ENCODE results near the gene METTL16. TPM values are rescaled to one million over a fixed set of nuclear protein-coding genes. Genes with fewer than 3 reads are reported as not detected.

The METTL16 gene
- total and polyA plus RNA-seq, 2 of the 4 experiments (the other 2 are of a cell fraction) = 11.8 to 15.4 TPM

DNA sequence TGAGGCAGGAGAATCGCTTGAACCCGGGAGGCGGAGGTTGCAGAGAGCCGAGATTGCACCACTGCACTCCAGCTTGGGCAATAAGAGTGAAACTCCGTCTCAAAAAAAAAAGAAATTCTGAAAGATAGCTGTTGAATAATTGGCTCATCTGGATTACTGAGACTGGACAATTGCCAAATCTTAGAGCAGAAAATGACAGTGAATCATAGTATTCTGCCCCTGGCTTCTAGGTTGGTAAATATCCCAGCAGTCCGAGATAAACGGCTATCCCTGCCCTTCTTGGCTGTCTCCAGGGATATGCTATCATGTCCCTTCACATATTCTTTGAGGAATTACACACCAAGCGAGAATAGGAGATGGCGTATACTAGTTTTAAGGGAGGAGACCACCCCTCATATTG lies 35.5 kb upstream of the METTL16 start:
- H2AK9ac ChIP-seq (replicated peaks; ENCODE audit: low read depth, low read length, poor library complexity) = no peak overlapping the region
- no peak overlapping the region for H3K27ac ChIP-seq (ENCODE audit: insufficient read depth, low read length)
- H3K4ac ChIP-seq (ENCODE audit: low read depth, low read length) = no peak overlapping the region
- H4K8ac ChIP-seq (ENCODE audit: low read depth in 2 of 2, low read length in 2 of 2) = no peak overlapping the region
- dilution Hi-C loops (cut with HindIII; ENCODE audit: low sequenced_read_pairs, unreplicated experiment) = no loop called here
- H2BK20ac ChIP-seq (ENCODE audit: low read depth, low read length) = no peak overlapping the region
- H2BK120ac ChIP-seq (ENCODE audit: low read depth, low read length) = no peak overlapping the region
- H3K9ac ChIP-seq (ENCODE audit: low read depth, low read length) = no peak overlapping the region
- ChIA-PET POLR2A (ENCODE audit: unreplicated experiment) (no interaction called here), CTCF (no interaction called here)
- no peak overlapping the region for H2BK15ac ChIP-seq (ENCODE audit: low read depth, low read length)
- H4K91ac ChIP-seq (ENCODE audit: insufficient read depth, low read depth, low read length) = no peak overlapping the region
- ATAC-seq (ENCODE audit: low read depth) = no peak
- no peak overlapping the region for H3K4me2 ChIP-seq (ENCODE audit: low read depth, low read length)
- BruUV-seq (replicated peaks) = no TSS peak
- in situ Hi-C loops (cut with MboI; ENCODE audit: low sequenced_read_pairs) = no loop called here
- peaks cover 10% of the 10 kb centered on the region for H3K27me3 ChIP-seq (ENCODE audit: control insufficient read depth, insufficient read depth, low read length)
- H3K36me3 ChIP-seq (ENCODE audit: control insufficient read depth, insufficient read depth, low read length) = no peaks in the 10 kb centered on the region
- no peaks in the 10 kb centered on the region for H3K9me3 ChIP-seq (ENCODE audit: control insufficient read depth, insufficient read depth, low read length)
- no peak overlapping the region for H3K14ac ChIP-seq (replicated peaks; ENCODE audit: low read depth, low read length)
- no peaks in the 10 kb centered on the region for H3K79me1 ChIP-seq (ENCODE audit: low read depth in 1 of 2, low read length in 2 of 2)
- intact Hi-C loops (cut with micrococcal nuclease) = no loop called here
- H3K23ac ChIP-seq (ENCODE audit: low read depth, low read length) = no peak overlapping the region
- H3K9me1 ChIP-seq (ENCODE audit: insufficient read depth, low read length) = no peaks in the 10 kb centered on the region
- no peak overlapping the region for H3K56ac ChIP-seq (ENCODE audit: extremely low read depth, insufficient read depth, low read length)
- H3K4me1 ChIP-seq (ENCODE audit: control insufficient read depth, insufficient read depth, low read length) = no peaks in the 10 kb centered on the region
- no peak overlapping the region for H3K18ac ChIP-seq (ENCODE audit: low read depth, low read length)
- H2AK5ac ChIP-seq (ENCODE audit: low read depth, low read length) = no peak overlapping the region
- no peak overlapping the region for H4K5ac ChIP-seq (ENCODE audit: low read depth, low read length)
- no peaks in the 10 kb centered on the region for H4K20me1 ChIP-seq (ENCODE audit: insufficient read depth, low read length)
- H2BK5ac ChIP-seq (ENCODE audit: low read depth, low read length, poor library complexity, severe bottlenecking) = no peak overlapping the region
- 76% methylated on average over 5 of the region's 9 CpGs; no CpG with 5 or more reads in 1 of the 2 experiments for WGBS, 2 experiments (ENCODE audit: extremely low coverage in 2 of 2, insufficient read length in 1 of 2)
- no peak overlapping the region for H3K4me3 ChIP-seq (ENCODE audit: insufficient read depth, low read depth, low read length)
- TF ChIP-seq MXI1 (IDR thresholded peaks at IDR 0.05; ENCODE audit: borderline replicate concordance, low read depth, low read length) (no peak), RAD21 (IDR thresholded peaks at IDR 0.05; ENCODE audit: low read length) (no peak), SMC3 (IDR thresholded peaks at IDR 0.05; ENCODE audit: low read depth, low read length) (no peak), MAFK (IDR thresholded peaks at IDR 0.05; ENCODE audit: low read depth, low read length) (no peak), BHLHE40 (IDR thresholded peaks at IDR 0.05; ENCODE audit: low read depth, low read length) (no peak), NFE2L2 (IDR thresholded peaks at IDR 0.05; ENCODE audit: low read depth, low read length) (no peak), POLR2A (IDR thresholded peaks at IDR 0.05; ENCODE audit: low read depth, low read length) (no peak), MAZ (IDR thresholded peaks at IDR 0.05; ENCODE audit: borderline replicate concordance, low read depth, low read length) (no peak)
- TF ChIP-seq, protein P1, sequence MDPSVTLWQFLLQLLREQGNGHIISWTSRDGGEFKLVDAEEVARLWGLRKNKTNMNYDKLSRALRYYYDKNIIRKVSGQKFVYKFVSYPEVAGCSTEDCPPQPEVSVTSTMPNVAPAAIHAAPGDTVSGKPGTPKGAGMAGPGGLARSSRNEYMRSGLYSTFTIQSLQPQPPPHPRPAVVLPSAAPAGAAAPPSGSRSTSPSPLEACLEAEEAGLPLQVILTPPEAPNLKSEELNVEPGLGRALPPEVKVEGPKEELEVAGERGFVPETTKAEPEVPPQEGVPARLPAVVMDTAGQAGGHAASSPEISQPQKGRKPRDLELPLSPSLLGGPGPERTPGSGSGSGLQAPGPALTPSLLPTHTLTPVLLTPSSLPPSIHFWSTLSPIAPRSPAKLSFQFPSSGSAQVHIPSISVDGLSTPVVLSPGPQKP (IDR thresholded peaks at IDR 0.05; ENCODE audit: borderline replicate concordance, low read depth, low read length) = no peak
- no peak overlapping the region for H2AFZ ChIP-seq (replicated peaks; ENCODE audit: low read length, poor library complexity)
- peak; percentile 7 for DNase-seq
